Kidney (tissue), 14 donors: Measurements from ENCODE around the gene LIMS2. TPM values are rescaled to one million over a fixed set of nuclear protein-coding genes. Genes with fewer than 3 reads are reported as not detected.

Source experiments
- DNase-seq, 5 donors: peaks; one replicate each; pipeline ENCODE4 v3.0.0-alpha.2; 2013 to 2020
- FAIRE-seq: peaks from 2 replicates; lab custom pipeline; 2012; peaks lifted over from hg19 to GRCh38; lab: Jason Lieb, UNC
- H3K27ac ChIP-seq, 2 donors: one replicate each; pipeline ENCODE4 v1.7.0; 2013; ENCODE audit warnings: low read depth in 2 of 2, low read length in 2 of 2, inconsistent platforms in 1 of 2
- H3K27me3 ChIP-seq: one replicate; pipeline ENCODE4 v1.7.1; 2013; ENCODE audit warnings: low read length, inconsistent platforms; ENCODE audit not compliant: control insufficient read depth, insufficient read depth
- H3K36me3 ChIP-seq, 3 donors: one replicate each; pipeline versions ENCODE4 v1.7.0 to v1.7.1; 2013; ENCODE audit warnings: low read length in 3 of 3, control low read depth in 1 of 3, inconsistent platforms in 1 of 3; ENCODE audit not compliant: insufficient read depth in 3 of 3, control insufficient read depth in 2 of 3
- H3K4me1 ChIP-seq, 3 donors: one replicate each; pipeline versions ENCODE4 v1.7.0 to v1.7.1; 2013; ENCODE audit warnings: low read length in 3 of 3, inconsistent platforms in 1 of 3, low read depth in 1 of 3; ENCODE audit not compliant: control insufficient read depth in 2 of 3, insufficient read depth in 2 of 3
- H3K4me3 ChIP-seq, 3 donors: one replicate each; pipeline versions ENCODE4 v1.7.0 to v1.8.1; 2013; ENCODE audit warnings: low read length in 3 of 3, control low read depth in 1 of 3, inconsistent platforms in 1 of 3
- H3K9ac ChIP-seq, 3 donors: one replicate each; pipeline versions ENCODE4 v1.7.0 to v1.7.1; 2013; ENCODE audit warnings: low read length in 3 of 3, control low read depth in 1 of 3, inconsistent platforms in 1 of 3
- H3K9me3 ChIP-seq, 3 donors: one replicate each; pipeline versions ENCODE4 v1.7.0 to v1.7.1; 2013; ENCODE audit warnings: low read length in 3 of 3, control low read depth in 1 of 3, inconsistent platforms in 1 of 3; ENCODE audit not compliant: control insufficient read depth in 2 of 3, insufficient read depth in 1 of 3
- intact Hi-C: fragments of 100-400 bp; cut with DNase I; formaldehyde crosslinking; loops from one replicate; pipeline ENCODE4 v1.11.1; 2022
- polyA plus RNA-seq: library from polyadenylated mRNA; stranded (reverse); fragments of 350-450 nt; fragmentation: Illumina TruSeq; extraction: RNeasy Lipid Tissue Mini Kit (QIAGEN cat#74804); gene quantifications from one replicate; pipeline ENCODE4 v1.2.3, GENCODE V29; 2014; ENCODE audit warnings: low read depth, low replicate concordance; ENCODE audit not compliant: insufficient read depth
- total RNA-seq: library from RNA; stranded (reverse); fragmentation: NEBNext Ultra II Directional; extraction: Animal tissue kit (Norgen Biotek cat#: 25700); gene quantifications from one replicate; pipeline ENCODE4 v1.2.1, GENCODE V29; 2021
- TF ChIP-seq, protein P1 (sequence below): IDR thresholded peaks from 3 replicates; pipeline ENCODE4 v1.5.1; 2012; ENCODE audit warnings: mild to moderate bottlenecking, moderate library complexity, borderline replicate concordance; ENCODE audit not compliant: insufficient read depth; ENCODE audit errors: extremely low read depth
- donor health status: control.
- donor health status: control.
- donor health status: control.
- donor health status: control.
- donor health status: control.
- donor health status: DM: yes; HTN: yes; CAD: no.
- donor health status: Normal renal cell carcinoma (clear cell type).

The LIMS2 gene
- total and polyA plus RNA-seq, 2 donors from 2014 or later: 101 to 107 TPM

DNA sequence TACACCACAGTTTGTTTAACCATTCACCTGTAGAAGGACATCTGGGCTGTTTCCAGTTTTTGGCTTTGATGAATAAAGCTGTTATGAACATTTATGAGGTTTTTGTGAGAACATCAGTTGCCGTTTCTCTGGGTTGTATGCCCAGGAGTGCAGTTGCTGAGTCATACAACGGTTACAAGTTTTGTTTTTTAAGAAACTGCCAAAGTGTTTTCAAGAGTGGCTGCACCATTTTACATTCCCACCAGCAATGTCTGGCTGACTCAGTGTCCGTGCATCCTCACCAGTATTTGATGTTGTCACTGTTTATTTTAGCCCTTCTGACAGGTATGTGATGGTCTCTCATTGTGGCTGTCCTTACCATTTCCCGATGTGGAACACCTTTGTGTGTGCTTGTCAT lies 77.3 kb downstream of the LIMS2 start:
- Histone ChIP-seq H3K4me1 (no peaks in the 10 kb centered on the region), H3K9ac (no peak overlapping the region), H3K27me3 (no peaks in the 10 kb centered on the region), H3K9me3 (no peaks in the 10 kb centered on the region), H3K4me3 (no peak overlapping the region), H3K27ac (no peak overlapping the region), H3K36me3 (no peaks in the 10 kb centered on the region)
- DNase-seq (no peak), FAIRE-seq (no peak)
- TF ChIP-seq, protein P1, sequence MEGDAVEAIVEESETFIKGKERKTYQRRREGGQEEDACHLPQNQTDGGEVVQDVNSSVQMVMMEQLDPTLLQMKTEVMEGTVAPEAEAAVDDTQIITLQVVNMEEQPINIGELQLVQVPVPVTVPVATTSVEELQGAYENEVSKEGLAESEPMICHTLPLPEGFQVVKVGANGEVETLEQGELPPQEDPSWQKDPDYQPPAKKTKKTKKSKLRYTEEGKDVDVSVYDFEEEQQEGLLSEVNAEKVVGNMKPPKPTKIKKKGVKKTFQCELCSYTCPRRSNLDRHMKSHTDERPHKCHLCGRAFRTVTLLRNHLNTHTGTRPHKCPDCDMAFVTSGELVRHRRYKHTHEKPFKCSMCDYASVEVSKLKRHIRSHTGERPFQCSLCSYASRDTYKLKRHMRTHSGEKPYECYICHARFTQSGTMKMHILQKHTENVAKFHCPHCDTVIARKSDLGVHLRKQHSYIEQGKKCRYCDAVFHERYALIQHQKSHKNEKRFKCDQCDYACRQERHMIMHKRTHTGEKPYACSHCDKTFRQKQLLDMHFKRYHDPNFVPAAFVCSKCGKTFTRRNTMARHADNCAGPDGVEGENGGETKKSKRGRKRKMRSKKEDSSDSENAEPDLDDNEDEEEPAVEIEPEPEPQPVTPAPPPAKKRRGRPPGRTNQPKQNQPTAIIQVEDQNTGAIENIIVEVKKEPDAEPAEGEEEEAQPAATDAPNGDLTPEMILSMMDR: no peak
- intact Hi-C loops: no loop called here

- DNase-seq (no peak), FAIRE-seq (no peak)
- H3K9me3 ChIP-seq: no peaks in the 10 kb centered on the region
- H3K9ac ChIP-seq: no peak overlapping the region
- intact Hi-C loops: no loop called here
- TF ChIP-seq, protein P1: no peak
- no peaks in the 10 kb centered on the region for H3K27me3 ChIP-seq
- no peaks in the 10 kb centered on the region for H3K36me3 ChIP-seq
- H3K27ac ChIP-seq: no peak overlapping the region
- H3K4me1 ChIP-seq: no peaks in the 10 kb centered on the region
- no peak overlapping the region for H3K4me3 ChIP-seq
These were observed 78.0 kb downstream of the LIMS2 start for GRCh38 chr2:127597046-127597983.

DNA sequence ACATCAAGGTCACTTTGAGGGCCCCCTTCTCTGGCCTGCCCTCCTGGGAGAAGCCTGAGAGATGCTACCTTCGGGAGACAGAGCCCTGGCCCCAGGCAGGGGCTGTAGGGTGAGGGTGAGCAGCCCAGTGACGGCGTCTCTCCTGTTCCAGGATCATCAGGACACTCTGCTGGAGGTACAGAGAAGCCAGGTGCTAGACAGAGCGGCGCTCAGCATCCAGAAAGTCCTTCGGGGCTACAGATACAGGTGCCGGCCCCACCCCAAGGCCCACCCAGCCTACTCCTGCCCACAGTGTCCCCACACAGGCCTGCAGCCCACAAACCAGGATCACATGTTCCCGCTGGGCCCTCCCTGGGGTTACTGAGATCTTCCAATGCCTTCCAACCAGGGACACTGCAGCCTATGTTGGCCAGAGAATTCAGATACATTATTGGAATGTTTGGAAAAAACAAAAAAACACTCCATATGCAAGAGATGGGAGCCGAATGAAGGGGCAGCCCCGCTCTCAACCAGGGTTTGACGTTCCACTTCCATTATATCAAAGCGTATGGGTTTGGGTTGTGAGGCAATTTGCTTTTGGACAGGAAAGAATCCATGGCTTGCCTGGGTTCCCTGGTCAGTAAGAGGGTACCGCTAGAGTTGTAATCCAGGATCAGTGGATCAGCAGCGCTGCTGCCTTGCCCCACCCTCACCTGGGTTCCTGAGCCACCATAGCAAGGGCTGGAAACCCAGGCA lies 78.9 kb downstream of the LIMS2 start:
- FAIRE-seq: no peak
- intact Hi-C loops: no loop called here

More for the DNA sequence above, 78.9 kb downstream of the LIMS2 start:
- Histone ChIP-seq H3K36me3 (no peaks in the 10 kb centered on the region), H3K4me3 (no peak overlapping the region), H3K9ac (no peak overlapping the region), H3K27me3 (no peaks in the 10 kb centered on the region), H3K4me1 (no peaks in the 10 kb centered on the region), H3K27ac (no peak overlapping the region), H3K9me3 (no peaks in the 10 kb centered on the region)
- DNase-seq: no peak
- TF ChIP-seq, protein P1: no peak
